HG03097 (cell line): ENCODE data around the gene MOSPD3.
"Not testable (repeated sequence)": the region's sequence is repeated elsewhere in the genome, so short reads cannot be mapped to it uniquely, and the experiment has no call there.

Experiments used
- ATAC-seq: cut with Tn5 transposase; IDR thresholded peaks from one replicate; pipeline ENCODE4 v1.9.1; 2021; ENCODE audit not compliant: unreplicated experiment, low FRiP score

The MOSPD3 gene, protein sequence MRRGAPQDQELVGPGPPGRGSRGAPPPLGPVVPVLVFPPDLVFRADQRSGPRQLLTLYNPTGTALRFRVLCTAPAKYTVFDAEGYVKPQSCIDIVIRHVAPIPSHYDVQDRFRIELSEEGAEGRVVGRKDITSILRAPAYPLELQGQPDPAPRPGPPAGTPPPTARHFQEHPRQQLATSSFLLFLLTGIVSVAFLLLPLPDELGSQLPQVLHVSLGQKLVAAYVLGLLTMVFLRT

DNA sequence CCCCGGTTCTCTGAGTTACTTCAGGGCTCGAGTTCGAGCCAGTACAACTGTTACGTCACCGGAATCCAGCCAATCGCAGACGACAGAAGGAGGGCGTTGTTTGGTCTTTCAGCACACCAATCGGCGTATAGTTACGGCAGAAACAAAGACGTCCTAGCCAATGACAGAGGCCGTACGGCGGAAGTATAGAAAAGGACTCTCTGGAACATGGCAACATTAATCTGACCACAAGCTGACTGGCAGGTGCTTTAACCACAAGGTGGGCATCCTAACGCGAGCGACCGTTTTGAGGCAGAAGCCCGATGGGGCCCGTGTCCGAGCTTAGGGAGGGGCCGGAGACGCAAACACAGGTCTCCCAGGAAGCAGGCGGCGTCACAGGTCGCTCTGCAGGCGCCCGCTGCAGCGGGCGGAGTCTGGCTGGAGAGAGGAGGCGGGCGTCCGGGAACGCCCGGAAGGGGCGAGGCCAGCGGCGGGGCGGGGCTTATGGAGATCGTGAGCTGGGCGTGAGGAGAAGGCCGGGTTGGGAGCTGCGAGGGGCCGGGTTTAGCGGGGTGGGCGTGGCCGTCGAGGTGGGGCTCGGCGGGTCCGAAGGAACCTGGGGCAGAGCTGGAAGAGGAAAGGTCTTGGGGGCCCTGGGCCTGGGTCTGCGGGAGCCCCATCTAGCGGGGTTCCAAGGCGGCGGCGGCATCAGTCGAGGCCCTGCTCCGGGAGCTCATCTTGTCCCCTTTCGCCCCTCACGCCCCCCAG is at the start of gene MOSPD3:
Gene MOSPD3, plus strand, starts transcription at position 558 of the 747 bp plus-strand sequence. CDS start 252 bp downstream, outside the sequence.
- ATAC-seq = peak; percentile 89

DNA sequence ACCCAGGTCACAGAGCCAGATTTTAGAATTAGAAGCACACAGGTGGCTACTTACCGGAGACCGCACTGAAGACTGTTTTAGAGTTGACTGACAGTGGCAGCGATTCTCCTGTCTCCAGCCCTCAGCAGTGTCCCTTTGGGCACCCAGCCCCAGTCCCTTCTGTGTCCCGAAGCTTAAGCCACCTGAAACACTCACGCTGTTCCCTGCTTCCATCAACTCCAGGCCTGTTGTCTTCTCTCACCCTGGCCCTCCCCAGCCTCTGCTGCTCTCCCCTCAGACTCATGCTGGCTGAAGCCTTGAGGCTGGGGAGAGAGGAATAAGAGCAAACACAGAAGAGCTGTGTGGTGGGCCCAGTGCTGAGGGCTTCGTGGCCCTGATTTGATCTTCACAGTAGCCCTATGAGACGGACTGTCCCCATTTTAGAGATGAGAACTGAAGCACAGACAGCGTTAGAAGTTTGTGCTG is 49.2 kb upstream of the MOSPD3 start:
- ATAC-seq = no peak

DNA sequence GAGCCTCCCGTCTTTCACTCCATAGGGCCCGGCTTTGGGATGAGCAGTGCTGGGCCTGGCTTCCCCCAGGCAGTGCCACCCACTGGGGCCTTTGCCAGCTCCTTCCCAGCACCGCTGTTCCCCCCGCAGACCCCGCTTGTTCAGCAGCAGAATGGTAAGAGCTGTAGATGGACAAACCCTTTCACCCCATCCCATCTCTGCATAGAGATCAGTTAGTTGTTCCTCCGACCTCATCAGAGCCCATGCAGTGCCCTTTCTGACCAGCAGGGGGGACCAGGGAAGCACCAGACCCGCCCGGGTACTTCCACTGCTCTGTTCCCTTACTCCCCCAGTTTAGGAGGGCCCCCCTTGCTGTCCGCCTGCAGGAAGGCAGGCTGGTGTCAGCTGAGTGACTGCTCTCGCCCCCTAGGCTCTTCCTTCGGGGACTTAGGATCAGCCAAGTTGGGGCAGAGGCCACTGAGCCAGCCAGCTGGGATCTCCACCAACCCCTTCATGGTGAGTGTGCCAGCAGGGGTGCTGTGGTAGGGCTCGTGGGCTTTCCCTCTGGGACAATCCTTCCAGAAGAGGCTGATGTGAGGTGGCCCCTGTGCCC is 48.4 kb upstream of the MOSPD3 start:
- ATAC-seq = no peak

DNA sequence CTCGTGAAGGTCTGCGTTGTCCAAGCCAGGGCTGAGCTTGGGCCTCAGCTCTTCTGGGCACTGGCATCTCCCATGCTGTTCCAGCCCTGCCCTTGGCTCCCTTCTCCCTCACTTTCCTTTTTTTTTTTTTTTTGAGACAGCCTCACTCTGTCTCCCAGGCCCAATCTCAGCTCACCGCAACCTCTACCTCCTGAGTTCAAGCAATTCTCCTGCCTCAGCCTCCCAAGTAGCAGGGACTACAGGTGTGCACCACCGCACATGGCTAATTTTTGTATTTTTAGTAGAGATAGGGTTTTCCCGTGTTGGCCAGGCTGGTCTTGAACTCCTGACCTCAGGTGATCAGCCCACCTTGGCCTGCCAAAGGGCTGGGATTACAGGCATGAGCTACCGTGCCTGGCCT is 47.9 kb upstream of the MOSPD3 start:
- not testable (repeated sequence) for ATAC-seq

DNA sequence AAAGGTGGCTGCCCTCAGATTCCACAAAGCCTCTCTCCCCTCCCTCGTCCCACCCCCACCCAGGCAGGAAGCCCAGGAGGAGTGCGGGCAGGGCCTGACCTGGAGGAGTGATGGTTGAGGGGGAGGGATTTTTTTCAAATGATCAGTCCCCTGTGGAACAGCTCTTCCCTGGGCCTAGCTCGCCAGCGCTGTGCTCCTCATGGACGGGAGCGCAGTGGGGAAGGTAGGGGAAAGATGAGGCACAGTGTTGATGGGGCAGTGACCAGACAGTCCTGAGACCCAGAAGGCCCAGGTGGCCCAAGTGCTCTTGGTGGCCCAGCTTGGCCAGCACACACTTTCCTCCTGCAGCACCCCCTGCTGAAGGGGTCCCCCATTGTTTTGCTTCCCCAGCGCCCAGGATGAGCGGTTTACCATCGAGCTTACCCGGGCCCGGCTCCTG is 47.2 kb upstream of the MOSPD3 start:
- no peak for ATAC-seq

DNA sequence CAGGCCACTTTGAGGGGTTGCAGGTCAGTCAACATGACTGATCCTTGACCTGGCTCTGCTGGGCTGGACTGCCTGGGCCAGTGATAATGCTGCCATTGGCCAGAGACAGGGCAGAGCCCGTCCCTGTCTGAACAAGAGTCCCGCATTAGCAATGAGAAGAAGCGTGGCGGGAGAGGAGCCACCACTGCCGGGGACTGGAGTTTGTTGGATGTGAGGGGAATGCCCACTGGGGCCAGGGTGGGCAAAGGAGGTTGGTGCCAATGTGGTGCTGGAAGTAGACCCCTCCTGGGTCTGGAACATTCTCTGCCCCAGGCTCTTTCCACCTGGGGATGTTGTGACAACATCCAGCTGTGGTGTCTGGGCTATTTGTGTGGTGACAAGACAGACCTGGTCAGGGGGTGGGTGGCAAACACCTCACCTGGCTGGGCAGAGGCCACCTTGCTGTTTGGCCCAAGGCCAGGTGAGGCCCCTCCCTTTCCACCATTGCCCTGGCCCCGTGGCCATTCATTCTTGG is 46.3 kb upstream of the MOSPD3 start:
- ATAC-seq = no peak

DNA sequence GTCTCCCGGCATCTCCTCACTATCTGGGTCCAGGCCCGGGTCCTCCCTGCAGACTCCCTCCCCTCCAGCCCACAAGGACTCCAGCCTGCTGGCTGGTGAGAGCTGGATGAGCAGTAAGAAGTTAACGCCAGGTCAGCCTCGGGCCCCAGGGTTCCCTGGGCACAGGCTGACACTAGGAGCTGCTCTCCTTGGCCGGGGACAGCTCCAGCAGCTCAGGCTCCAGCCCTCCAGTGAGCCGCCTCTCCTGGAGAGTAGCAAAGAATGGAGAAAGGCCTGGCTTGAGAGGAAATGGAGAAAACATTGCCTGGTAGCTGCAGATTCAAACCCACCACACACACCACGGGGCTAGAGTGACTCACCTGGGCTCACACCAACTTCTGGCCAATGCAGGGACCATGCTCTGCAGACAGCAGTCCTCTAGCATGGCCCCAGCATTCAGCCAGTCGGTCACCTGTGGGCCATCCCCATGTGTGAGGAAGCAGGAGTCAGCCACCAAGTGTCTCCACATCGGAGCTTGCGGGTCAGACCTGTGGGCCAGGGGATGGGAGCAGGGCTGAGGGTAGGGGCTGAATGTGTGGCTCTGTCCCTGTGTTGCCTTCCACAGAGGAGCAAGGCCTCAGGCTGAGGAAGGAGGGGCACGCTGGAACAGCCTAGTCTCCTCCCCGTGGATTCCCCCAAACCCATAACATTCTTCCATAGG is 45.2 kb upstream of the MOSPD3 start:
- no peak for ATAC-seq

DNA sequence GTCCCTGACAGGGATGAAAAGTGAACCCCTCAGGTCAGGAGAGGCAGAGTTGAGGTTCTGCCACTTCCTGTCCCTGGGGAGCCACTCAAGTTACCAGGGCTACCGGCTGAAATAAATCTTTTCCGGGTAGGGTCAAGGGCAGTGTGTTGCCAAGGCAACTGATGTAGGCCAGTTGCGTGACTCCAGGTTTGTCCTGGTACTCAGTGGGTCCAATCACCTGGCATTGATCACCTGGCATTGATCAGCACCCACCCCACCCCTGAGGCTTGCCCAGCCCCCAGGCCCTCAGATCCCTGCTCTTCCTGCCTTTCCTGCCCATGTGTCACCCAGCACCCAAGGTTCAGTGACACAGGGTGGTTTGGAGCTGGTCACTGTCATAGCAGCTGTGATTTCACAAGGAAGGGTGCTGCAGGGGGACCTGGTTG is 44.6 kb upstream of the MOSPD3 start:
- no peak for ATAC-seq

DNA sequence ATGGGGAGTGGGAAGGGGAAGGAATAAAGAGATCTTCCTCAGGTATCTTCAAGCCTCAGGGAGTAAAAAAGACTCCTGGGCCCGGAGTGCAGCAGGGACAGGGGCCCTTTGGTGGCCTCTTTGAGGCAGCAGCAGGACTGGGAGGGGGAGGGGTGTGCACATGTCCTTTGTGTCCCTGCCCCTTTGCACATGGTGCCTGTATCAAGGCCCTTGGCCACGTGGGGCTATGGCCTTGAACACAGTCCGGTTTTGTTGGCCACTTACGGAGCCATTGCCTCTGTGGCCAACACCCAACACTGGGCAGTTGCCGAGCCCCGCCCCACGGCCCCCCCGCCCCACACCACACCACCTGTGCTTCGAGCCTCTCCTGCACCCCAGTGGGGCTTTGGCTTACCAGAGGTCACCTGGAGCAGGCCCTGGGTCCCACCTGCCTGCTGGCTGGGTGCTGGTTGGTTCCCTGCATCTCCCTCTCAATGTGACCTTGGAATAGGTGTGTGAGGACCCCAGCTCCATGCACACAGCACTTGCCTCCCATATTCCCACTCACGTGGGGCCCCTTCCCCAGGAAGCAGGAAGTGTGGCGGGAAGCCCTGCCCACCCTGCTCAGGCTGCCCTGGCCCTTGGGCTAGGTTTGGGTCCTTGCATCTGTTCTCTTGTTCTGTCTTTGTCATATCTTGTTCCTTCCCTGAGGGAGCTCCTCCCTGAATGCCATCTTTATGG is 44.0 kb upstream of the MOSPD3 start:
- no peak for ATAC-seq

DNA sequence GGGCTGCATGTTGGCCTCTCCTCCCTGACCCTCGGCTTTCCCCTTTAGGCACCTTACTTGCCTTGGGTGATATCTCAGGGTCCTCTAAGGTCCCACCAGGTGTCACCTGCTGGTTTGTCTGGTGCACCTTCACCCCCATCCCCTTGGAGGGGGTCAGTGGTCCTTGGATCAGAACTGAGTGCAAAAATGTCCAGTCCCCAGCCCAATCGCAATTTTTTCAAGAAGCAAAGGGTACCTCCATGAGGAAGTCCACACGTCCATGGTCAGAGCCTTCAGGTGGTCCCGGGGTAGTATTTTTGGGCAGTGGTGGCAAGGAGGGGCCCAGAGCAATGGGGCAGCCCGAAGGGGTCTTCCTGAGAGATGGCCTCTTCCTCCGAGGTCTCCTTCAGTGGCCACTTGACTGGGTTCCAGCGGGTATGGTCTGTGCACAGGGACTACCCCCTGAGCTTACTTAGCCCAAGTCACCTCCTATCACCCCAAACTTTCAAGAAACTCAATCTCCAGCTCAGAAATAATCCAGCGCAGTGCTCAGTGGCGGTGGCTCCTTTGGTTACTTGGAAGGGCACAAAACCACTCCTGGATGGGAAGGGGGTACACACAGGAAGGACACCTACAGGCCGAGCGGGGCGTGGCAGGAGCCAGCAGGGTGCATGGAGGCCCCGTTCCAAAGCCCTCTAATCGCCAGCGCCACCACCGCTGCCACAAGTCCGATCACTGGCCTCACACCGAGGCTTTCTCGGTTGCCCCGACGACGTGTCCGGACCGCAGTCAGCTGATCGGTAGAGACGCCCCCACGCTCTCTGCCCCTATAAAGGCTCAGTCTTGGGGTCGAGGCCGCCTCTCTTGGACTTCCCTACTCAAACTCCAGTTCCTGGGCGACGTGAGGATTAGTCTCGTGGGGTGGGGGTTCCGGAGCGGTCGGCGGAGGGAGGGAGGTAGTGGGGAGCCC is 43.2 kb upstream of the MOSPD3 start:
- no peak for ATAC-seq

DNA sequence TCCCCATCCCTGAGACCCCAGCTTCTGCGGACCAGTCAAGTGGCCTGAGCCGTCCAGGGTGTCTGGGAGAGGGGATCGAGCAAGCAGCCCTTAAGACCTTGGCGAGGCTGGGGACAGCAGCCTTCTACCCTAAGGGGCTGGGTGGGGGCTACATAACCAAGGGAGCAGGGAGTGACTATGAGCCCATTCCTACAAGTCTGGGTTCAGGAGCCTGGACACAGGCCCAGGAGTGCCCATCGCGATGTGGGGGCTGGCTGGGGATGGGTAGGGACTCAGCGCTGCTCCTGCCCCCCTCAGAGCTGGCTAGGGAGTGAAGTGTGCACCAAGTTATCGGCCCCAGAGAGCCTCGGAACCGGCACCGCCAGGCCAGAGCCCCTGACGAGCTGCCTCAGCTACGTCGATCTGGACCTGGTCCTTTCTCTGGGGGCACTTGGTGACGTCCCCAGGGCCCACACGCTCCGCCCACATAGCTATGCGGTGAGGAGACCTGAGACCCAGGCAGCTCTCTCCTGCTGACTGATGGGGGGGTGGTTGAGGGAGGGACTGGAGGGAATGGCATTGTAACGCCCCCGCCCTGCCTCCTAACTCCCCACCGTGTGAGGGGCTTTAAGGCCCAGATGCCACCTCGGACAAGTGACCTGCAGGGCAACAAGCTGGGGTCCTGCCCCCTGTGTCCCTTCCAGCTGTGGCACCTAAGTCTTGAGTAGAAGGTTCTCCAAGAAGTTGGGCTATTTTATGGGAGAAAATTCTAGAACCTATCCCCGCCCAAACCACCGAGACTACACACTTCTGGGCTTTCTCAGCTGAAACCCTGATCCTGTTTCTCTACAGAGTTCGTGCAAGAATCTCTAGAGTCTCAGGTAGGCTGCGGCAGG is 41.1 kb upstream of the MOSPD3 start:
- ATAC-seq = no peak

DNA sequence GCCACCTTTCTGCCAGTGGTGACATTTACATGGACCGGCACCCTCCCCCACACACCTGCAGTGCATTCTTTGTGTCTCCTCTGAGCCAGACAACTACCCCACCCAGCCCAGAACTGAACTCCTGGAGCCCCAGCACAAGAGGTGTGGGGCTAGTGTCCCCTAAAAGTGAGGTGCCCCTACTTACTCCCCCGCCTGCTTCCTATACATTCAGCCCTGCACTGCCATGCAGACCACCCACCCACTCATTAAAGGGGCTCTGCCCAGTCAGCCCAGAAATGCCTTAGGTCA is 40.6 kb upstream of the MOSPD3 start:
- ATAC-seq = no peak

DNA sequence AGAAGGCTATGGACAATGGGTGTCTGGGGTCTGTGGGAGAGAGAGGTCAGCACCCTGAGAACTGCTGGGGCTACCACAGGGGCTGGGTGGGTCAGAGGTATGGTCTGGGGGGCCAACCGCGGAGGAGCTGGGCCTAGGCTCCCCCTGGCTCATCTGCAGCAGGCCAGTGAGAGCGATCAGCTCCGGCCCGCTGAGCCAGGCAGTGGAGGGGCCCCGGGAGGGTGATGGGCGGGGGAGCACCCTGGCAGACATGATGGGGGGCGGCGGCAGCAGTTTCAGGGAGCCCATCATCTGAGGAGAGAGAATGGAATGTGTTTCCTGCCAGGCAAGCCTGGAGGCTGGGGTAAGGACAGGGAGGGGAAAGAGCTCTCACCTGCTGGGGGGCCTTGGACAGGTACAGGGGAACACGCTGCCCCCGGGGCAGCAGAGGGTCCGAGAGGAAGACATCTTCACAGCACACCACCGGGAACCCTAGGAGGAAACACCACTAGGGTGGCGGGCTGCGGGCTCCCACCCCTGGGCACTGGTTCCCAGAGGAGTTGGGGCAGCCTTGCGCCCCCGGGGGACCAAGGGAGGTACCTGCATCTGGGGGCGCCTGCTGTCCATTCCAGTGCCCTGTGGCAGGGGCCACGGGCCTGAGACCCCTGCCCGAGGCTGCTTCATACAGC is 39.9 kb upstream of the MOSPD3 start:
- no peak for ATAC-seq

DNA sequence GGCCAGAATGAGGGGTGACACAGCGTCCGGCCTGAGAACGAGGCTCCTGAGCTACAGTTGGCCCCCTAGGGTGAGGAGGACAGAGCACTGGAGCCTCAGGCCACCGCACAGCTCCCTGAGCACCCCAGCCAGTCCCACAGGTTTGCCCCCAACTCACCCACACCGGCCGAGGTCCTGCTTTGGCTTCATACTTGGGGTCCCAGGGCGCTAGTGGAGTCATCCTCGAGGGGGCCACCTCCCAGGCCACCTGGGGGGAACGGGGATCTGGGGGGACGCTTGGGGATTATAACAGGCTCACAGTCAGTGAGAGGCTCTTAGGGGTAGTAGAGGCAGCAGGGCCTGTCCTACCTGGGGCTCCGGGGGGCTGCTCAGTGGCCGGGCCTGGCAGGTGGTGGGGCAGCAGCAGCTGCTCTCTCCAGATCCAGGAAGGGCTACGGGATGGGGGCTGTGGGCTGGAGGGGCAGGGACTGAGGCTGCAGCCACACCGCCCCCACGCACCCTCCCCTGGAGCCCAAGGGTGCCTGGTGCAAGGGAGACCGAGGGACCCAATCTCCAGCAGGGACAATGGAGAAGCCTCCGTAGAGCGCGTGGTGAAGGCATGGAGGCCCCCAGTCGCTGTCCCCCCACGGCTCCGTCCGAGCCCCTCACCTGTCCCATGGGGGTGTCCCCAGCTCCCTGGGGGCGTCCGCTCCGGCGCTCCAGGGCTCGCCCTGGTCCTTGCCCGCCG is 39.2 kb upstream of the MOSPD3 start:
- ATAC-seq = no peak

DNA sequence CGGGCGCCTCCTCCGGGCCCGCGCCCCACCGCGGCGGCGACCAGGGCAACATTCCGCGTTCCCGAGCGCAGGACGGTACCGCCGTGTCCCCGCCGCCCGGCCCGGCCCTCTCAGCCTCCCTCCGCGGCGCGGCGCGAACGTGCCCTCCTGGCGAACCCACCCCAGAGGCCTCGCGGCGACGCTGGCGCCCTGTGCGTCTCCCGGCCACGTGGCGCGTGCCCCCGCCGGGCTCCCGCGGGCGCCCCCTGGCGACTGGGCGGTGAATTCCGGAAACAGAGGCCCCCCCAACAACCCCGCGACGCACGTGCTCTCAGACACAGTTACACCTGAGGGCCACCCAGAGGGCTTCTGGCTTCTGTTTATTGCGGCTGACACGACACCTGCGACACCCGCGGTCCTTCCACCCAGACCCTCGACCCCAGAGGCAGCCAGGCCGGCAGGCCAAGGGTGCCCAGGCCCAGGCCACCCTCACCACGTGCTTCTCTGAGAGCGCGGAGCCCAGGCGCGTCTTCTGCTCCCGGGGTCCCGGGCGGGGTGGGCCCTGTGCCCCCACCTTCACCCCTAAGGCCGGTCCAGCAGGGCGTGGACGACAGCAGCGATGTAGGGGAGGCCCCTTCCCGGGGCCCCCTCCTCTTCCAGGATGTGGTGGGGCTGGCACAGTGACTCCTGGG is 38.5 kb upstream of the MOSPD3 start, which contains the start of gene SAP25:
Gene SAP25, minus strand, starts transcription at position 210 of the 671 bp plus-strand sequence. Its CDS starts 158 bp downstream, at position 52.
- ATAC-seq = no peak

DNA sequence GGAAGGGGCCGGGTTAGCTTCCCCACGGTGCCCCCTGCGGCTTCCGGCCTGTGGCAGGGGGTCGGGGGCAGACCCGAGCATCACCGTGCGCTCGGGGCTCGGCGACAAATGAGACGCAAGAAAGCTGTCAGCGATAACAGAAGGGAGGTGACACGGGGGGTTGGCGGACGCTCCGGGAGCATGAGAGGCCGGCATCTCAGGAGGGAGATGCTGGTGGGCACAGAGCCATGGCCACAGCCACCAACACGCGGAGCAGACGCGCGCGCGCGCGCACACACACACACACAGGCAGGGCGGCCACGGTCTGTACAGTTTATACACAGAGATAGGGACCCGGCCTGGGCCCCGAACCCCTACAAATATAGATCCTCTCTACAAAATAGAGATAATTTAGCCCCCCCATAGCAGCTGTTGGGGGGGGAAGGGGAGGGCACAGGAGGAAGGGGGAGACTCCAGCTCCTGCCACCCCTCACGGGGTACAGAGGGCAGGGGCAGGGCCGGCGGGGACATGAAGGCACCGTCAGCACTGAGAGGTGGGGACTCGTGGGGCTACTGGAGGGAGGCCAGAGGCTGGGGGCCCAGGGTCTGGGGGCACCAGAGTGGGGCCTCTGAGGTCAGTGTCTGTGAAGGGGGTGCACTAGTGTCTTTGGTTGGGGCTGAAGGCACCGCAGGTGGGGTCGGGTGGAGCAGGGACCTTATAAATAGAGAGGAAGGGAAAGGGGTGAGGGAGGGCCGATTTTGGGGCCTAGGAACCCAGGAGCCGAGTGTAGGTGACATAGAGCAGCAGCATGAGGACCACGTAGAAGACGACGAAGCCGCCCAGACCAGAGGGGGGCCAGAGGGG is 37.8 kb upstream of the MOSPD3 start:
- ATAC-seq = no peak
